Thoracic aorta (tissue), 2 donors: ENCODE data around the gene NAA40. TPM values are rescaled to one million over a fixed set of nuclear protein-coding genes. Genes with fewer than 3 reads are reported as not detected.

Experiments used
- ATAC-seq: fragments of 150-250 bp; one replicate; pipeline ENCODE4 v1.8.0; 2017; ENCODE audit warnings: low read depth; ENCODE audit not compliant: insufficient number of reproducible peaks, low FRiP score
- DNase-seq: peaks from one replicate; pipeline ENCODE4 v3.0.0-alpha.2; 2020; ENCODE audit warnings: low spot score
- H3K27ac ChIP-seq, 2 donors: fragments of 200-600 bp; sonication (generic); 1 replicate in 1 of 2; 2 replicates in 1 of 2; pipeline ENCODE4 v1.5.1; 2016; ENCODE audit warnings: mild to moderate bottlenecking in 2 of 2, moderate library complexity in 2 of 2
- H3K27me3 ChIP-seq: fragments of 200-600 bp; sonication (generic); replicated peaks from 2 replicates; pipeline ENCODE4 v1.6.0; 2016; ENCODE audit warnings: mild to moderate bottlenecking; ENCODE audit not compliant: insufficient read depth
- H3K36me3 ChIP-seq: fragments of 200-600 bp; sonication (generic); one replicate; pipeline ENCODE4 v1.5.1; 2016
- H3K4me1 ChIP-seq, 2 donors: fragments of 200-600 bp; sonication (generic); 1 replicate in 1 of 2; 2 replicates in 1 of 2; pipeline versions ENCODE4 v1.5.1 to v1.6.0; 2016; ENCODE audit warnings: low read depth in 2 of 2, mild to moderate bottlenecking in 1 of 2; ENCODE audit not compliant: control insufficient read depth in 1 of 2
- H3K4me3 ChIP-seq: fragments of 200-600 bp; sonication (generic); 2 replicates; pipeline ENCODE4 v1.5.1; 2016; ENCODE audit warnings: mild to moderate bottlenecking
- H3K9me3 ChIP-seq: fragments of 200-600 bp; sonication (generic); 2 replicates; pipeline ENCODE4 v1.5.1; 2016
- total RNA-seq, 2 donors: library from RNA; depleted of rRNA; stranded (reverse); fragments of >200 nt; gene quantifications; one replicate each; pipeline versions ENCODE4 v1.1.0 to v1.2.3, GENCODE V29; 2016
- TF ChIP-seq, protein P1 (sequence below): fragments of 200-600 bp; sonication (generic); IDR thresholded peaks from one replicate; pipeline ENCODE4 v1.5.1; 2019; ENCODE audit warnings: antibody characterized with exemption

Gene NAA40
- total RNA-seq, 2 donors from 2014 or later = 15.5 to 20.6 TPM

DNA sequence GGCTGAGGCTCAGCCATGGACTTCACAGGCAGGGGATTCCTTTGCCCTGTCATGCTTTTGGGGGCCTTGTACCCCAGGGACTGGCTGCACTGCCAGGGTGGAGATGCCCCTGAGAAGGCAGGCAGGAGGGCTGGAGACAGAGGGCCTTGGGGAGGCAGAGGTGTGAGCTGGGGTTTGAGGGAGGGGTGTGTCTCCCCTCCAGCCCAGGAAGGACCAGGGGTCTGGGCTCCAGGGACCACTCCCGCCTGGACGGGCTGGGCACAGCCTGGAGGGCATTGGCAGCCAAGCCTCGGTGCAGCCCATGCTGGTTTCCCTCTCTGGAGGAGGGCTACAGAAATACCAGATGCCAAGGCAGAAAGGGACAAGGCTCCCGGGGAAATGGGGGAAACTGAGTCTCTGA lies 66.9 kb downstream of the NAA40 start:
- Histone ChIP-seq H3K4me1 (peaks cover 6 to 21% of the 10 kb centered on the region in 2 donors), H3K27ac (no peak overlapping the region), H3K9me3 (no peaks in the 10 kb centered on the region), H3K4me3 (no peak overlapping the region), H3K36me3 (no peaks in the 10 kb centered on the region), H3K27me3 (no peaks in the 10 kb centered on the region)
- ATAC-seq (no peak), DNase-seq (no peak)
- TF ChIP-seq, protein P1, sequence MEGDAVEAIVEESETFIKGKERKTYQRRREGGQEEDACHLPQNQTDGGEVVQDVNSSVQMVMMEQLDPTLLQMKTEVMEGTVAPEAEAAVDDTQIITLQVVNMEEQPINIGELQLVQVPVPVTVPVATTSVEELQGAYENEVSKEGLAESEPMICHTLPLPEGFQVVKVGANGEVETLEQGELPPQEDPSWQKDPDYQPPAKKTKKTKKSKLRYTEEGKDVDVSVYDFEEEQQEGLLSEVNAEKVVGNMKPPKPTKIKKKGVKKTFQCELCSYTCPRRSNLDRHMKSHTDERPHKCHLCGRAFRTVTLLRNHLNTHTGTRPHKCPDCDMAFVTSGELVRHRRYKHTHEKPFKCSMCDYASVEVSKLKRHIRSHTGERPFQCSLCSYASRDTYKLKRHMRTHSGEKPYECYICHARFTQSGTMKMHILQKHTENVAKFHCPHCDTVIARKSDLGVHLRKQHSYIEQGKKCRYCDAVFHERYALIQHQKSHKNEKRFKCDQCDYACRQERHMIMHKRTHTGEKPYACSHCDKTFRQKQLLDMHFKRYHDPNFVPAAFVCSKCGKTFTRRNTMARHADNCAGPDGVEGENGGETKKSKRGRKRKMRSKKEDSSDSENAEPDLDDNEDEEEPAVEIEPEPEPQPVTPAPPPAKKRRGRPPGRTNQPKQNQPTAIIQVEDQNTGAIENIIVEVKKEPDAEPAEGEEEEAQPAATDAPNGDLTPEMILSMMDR = no peak

DNA sequence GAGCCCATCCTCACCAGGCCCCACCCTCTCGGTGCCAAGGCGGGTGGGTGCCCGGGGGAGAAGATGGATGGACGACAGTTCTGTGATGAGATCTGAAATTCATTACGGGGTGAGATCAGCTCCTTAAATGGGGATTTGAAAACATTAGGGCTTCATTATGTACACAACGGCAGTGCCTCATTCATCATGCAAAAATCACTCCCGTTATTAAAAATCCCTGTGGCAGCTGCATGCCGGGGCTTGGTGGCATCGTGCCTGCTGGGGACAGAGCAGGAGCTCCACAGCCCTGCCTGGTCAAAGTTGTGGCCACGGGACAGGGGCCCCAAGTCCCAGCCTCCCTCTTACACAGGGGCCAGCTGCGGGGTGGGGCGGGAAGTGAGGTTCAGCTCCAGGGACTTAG lies 67.6 kb downstream of the NAA40 start:
- no peaks in the 10 kb centered on the region for H3K9me3 ChIP-seq
- no peak for ATAC-seq
- TF ChIP-seq, protein P1 = no peak
- no peak overlapping the region for H3K4me3 ChIP-seq
- no peaks in the 10 kb centered on the region for H3K27me3 ChIP-seq
- H3K36me3 ChIP-seq = no peaks in the 10 kb centered on the region
- H3K4me1 ChIP-seq = peaks cover 3 to 14% of the 10 kb centered on the region in 2 donors
- DNase-seq = no peak
- H3K27ac ChIP-seq = no peak overlapping the region

Other genes starting within 250 kb of the NAA40 start
- gene ZFTA, start 170.2 kb upstream of the NAA40 start, total RNA-seq = 10 to 100 TPM; 21.2 to 27.5 TPM
- gene SPINDOC, start 125.5 kb upstream of the NAA40 start, total RNA-seq = 10 to 100 TPM; 14.8 to 16.4 TPM
- gene MARK2, start 99.9 kb upstream of the NAA40 start, total RNA-seq = 10 to 100 TPM; 20.2 to 25.5 TPM
- gene RCOR2, start 21.8 kb upstream of the NAA40 start, total RNA-seq = 1 to 10 TPM; 1.4 to 3.8 TPM
- gene COX8A, start 35.6 kb downstream of the NAA40 start, total RNA-seq = 100 to 1,000 TPM; 178 to 469 TPM
- gene OTUB1, start 47.4 kb downstream of the NAA40 start, total RNA-seq = 10 to 100 TPM; 37.7 to 85.6 TPM
- under 1 TPM in 1 of 2 donors, not detected in 1; 0.41 TPM for gene FLRT1, start 96.9 kb downstream of the NAA40 start, total RNA-seq
- 10 to 100 TPM; 15.8 to 17.6 TPM for gene MACROD1, start 227.1 kb downstream of the NAA40 start, total RNA-seq
- 10 to 100 TPM; 74.7 to 91.2 TPM for gene STIP1, start 247.2 kb downstream of the NAA40 start, total RNA-seq